ENCODE data around the gene SEPTIN12.

Gene SEPTIN12, protein sequence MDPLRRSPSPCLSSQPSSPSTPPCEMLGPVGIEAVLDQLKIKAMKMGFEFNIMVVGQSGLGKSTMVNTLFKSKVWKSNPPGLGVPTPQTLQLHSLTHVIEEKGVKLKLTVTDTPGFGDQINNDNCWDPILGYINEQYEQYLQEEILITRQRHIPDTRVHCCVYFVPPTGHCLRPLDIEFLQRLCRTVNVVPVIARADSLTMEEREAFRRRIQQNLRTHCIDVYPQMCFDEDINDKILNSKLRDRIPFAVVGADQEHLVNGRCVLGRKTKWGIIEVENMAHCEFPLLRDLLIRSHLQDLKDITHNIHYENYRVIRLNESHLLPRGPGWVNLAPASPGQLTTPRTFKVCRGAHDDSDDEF

DNA sequence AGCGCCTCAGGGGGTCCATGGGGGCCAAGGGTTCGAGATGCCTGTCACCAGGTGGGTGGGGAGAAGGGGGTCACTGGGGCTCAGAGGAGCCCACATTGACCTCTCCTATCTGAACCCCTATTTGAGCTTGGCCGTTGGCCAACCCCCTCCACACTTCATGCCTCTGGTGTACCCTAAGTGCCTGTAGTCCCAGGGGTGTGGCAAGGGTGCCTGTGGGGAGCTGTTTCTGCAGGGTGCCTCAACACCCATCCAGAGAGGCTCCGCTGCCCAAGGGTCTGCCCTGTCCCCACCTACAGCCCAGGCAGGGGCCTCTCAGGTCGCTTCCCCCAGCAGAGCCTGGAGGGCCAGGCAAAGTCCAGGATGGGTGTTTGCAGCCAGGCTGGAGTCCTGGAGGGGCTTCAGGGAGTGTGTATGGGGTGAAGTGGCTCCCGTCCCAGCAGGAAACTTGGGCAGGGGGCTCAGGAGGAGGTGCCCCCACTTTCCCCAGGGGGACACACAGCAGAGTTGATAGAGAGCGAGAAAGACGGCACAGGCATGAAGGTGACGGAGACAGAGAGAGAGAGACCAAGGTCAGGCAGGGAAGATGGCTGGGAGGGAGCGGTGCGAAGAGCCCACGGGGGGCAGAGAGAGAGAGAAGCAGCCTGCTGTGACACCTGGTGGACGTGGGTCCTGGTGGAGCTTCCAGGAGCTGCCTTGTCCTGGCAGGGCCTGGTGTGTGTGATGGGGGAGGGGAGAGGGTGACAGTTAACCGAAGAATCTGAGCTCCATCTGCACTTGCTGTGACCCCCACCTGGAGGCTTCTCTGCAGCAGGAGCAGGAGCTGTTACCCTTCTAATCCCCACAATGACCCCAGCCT lies at the start of gene SEPTIN12:
SEPTIN12 (minus strand) TSS at position 719 of the 856 bp plus-strand sequence; CDS start at position 19, 700 bp downstream.
- FAIRE-seq (no peak), DNase-seq (ENCODE audit: low spot score) (no peak)

DNA sequence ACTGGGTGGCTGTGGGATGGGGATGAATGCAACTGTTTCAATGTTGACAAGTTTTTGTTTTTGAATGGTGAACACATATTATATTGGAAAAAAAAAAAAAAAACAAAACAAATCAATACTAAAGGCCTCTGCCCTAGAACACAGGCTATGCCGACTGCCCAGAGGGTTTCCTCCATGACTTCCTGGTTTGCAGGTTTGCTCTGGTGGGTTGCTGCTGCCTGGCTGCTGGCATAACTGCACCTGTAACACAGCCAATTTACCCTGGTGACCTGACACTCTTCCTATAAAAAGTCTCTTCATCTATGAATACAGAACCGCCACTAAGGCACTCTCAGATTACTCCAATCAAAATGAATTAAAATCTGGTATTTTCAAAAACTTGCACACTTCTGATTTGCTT lies 48.6 kb upstream of the SEPTIN12 start:
- FAIRE-seq: no peak
- DNase-seq (ENCODE audit: low spot score): no peak

DNA sequence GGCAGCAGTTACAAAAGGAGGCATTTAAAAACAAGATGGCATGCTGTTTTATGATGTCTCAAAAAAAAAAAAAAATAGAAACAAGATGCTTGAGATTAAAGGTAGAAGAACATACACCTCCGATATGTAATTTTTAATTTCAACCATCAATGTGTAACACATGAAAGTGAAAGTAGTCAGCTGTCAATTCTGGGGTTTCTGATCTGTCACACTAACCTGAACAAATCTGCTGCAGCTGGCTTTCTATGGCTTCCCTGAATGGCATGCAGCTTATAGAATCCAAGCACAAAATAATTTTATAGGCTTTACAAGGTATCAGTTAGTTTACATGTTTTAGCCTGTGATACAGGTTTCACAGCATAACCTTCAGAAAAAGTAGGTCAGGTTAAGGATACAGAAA lies 45.4 kb upstream of the SEPTIN12 start:
- FAIRE-seq (no peak), DNase-seq (ENCODE audit: low spot score) (no peak)

DNA sequence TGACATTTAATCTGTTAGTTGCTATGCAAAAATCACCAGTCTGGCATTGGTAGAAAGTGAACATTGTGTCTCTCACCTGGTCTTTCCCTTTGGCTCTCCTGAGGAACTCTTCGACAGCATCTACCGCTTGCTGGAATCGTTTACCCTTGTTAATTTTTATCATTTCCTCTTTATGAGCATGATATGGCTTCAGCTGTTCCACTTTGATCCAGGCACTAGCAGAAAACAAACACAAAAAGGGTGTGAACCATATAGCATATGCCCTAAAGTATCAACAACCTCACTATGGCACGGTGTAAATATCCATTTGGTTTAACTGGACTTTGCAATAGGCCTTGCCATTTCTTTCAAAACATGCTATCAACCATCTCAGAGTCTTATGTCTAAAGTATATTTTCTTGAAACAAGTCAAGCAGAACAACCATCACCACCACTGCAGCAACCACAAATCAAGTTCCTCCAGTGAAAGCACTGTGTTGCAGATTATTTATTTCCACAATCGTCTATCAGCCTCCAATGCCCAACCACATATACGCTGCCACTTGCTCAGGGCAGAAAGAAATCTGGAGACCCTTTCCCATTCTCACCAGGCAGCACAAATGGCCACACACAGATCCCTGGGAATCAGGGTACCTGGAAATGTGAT lies 44.7 kb upstream of the SEPTIN12 start:
- DNase-seq (ENCODE audit: low spot score): no peak
- no peak for FAIRE-seq

DNA sequence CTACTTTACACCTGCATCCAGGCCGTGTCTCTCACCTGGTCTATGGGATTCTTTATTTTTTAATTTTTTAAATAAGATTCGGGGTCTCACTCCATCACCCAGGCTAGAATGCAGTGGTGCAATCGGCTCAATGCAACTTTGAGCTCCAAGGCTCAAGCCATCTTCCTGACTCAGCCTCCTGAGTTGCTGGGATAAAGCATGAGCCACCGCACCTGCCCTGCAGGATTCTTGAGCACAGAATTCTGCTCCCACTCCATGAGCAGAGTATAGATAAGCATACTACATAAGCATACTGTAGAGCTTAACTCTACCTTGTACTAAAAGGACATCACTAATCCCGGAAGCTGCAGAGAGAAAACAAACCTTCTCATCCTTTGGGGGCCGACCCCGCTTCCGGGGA lies 43.5 kb upstream of the SEPTIN12 start:
- FAIRE-seq (no peak), DNase-seq (ENCODE audit: low spot score) (no peak)

DNA sequence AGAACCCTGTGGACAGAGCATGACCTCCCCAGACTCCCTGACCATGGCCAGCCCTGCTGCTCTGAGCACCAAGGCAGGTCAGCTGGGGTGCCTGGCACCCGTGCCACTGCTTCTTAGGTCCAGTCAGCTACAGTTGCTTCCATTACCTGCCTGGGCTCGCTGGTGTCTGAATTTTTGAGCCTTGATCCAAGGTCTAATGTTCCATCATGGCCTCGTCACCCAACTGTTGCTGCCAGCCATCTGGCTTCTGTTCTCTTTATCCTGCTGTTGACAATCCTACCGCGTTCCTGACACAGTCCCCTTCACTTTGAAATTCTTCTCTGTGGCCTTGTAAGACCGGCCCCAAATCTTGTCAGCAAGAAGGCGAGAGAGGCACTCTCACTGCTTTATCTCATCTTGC lies 42.3 kb upstream of the SEPTIN12 start:
- DNase-seq (ENCODE audit: low spot score): no peak
- FAIRE-seq: no peak

DNA sequence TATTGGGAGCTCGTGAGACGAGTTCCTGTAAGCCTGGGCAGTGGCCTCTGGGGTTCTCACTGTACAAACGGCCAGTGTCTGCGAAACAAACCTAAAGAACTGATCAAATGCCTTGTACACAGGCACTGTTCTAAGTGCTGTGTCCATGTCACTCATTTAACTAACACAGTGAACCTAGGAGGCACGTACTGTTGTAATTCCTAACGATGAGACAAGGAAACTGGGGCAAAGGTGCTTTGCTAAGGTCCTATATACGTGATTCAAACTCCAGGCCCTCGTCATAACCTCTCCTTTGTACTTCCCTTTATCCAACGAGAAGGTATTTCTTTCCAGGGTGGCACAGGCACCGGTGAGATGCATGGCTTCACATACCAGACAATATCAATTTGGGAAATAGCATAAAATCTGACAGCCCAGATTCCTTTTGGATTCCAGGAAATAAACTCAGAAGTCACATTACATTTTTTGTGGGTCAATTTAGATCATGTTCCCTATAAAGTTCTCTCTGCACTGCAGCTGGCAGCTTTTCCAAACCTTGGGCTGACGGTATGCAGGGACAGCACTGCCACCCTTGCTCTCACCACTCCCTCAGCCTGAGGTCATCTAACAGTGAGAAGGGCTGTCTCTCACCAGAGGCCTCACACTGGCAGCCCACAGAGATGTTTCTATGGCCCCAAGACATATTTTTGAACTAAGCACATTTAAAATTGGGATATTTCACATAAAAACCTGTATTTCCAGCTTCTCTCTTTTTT lies 40.6 kb upstream of the SEPTIN12 start:
- no peak for FAIRE-seq
- DNase-seq (ENCODE audit: low spot score): no peak

DNA sequence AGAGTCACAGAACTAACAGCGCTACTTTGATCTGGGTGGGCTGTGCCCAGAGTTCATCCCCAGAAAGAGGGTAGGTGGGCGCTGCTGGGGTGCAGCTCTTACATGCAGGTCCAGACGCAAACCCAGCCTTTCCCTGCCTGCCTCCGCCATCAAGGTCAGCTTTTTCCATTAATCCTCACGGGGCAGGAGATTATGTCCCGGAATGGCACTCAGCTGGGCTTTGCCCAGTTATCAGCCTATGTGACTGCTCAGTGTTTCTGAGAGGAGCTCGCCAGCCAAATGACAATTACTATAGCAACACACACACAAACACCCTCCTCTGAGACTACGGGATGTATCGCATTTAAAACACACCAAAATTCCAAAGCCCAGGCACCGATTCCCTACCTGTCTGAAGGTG lies 38.8 kb upstream of the SEPTIN12 start:
- DNase-seq (ENCODE audit: low spot score): no peak
- no peak for FAIRE-seq

DNA sequence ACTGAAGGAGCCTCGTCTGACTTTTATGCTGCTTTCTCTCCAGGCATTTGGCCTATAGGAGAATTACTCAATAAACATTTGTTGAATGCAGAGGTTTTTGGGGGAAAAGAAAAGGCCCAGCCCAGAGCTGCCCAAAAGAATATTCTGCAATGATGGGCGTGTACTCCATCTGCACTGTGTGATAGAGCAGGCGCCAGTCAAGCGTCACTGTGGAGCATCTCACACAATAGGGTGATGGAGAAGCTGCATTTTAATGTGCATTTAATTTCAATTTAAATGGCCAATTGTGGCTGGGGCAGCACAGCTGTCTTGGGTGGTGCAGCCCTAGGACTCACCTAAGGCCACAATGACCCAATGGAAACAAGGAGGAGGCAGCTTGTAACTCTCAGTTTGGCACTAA lies 38.4 kb upstream of the SEPTIN12 start:
- FAIRE-seq: no peak
- DNase-seq (ENCODE audit: low spot score): no peak

DNA sequence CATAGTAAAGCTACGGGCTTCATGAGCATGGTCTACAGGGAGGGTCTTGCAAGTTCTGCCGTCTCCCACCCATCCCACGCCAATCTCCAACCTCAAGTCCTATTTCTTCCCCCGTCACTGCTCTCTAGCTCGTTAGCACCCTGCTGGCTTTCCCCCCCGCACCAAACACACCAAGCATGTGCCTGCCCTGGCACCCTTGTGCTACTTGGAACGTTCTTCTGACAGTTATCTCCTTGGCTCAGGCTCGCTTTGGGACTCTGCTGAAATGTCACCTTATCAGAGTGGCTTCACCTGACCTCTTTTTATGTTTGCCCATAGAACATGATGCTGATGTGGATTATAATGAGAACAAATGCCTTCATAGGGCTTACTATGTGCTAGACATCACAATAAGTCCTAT lies 37.1 kb upstream of the SEPTIN12 start:
- FAIRE-seq: no peak

DNA sequence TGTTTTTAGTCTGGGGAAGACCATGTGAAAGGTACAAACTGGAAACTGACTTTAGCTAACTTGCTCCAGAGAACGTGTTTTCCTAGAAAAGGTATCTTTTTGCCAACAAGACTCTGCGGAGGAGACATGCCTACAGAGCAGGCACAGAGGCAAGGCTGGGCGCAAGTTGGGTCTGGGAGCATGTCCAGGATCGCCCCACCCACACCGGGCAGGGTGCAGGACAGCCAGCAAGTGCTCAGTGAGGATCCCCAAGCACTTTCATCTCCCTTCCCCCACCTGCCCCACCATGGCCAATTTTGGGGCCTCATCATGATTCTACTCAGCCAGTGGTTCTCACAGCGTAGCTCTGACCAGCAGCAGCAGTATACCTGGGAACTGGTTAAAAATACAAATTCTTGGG lies 32.5 kb upstream of the SEPTIN12 start:
- FAIRE-seq: no peak
- no peak for DNase-seq (ENCODE audit: low spot score)

More for the DNA sequence above, 37.1 kb upstream of the SEPTIN12 start:
- no peak for DNase-seq (ENCODE audit: low spot score)

DNA sequence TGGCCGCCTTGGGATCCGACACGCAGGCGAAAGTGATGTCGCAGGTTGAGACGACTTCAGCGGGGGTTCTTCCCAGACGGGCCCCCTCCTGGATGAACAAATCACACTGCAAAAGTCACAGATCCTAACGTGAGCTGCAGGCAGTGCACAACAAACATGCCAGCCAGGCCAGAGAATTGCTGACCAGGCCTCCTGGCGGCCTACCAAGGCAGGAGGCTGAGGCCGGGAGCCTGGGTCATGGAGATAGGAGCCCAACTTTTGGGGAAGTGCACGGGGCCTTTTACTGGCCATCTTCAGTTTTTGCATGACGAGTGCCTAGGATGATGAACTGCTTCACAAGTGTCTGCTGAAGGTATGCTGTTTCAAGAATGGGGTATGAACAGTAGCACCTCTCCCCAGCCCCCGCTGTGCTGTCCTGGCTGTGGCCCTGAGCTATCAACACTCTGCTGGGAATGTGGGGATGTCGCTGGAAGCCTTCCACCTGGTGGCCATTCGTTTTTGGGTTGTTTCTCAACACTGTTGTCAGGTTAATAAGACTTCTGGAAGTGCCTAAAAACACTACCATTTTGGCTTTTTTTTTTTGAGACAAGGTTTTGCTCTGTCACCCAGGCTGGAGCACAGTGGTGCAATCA lies 26.5 kb upstream of the SEPTIN12 start:
- FAIRE-seq: no peak

DNA sequence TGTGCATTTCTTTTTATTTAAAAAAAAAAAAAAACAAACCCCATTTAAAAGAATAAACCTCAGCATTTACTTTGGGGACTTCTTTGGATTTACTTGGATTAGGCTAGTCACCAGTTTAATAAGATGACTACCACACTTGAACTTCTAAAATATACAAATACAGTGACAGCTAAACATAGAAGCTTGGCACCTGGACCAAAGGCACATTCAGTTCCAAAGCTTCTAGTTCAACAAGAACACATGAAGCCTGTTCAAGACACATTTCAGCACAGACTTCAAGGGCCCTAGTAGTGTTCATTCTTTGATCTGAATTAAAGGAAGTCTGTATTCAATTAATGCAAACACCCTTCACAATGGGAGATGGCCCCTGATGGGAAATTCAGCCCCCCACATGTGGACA lies 25.9 kb upstream of the SEPTIN12 start:
- DNase-seq (ENCODE audit: low spot score) (no peak), FAIRE-seq (no peak)

More for the DNA sequence above, 26.5 kb upstream of the SEPTIN12 start:
- no peak for DNase-seq (ENCODE audit: low spot score)

DNA sequence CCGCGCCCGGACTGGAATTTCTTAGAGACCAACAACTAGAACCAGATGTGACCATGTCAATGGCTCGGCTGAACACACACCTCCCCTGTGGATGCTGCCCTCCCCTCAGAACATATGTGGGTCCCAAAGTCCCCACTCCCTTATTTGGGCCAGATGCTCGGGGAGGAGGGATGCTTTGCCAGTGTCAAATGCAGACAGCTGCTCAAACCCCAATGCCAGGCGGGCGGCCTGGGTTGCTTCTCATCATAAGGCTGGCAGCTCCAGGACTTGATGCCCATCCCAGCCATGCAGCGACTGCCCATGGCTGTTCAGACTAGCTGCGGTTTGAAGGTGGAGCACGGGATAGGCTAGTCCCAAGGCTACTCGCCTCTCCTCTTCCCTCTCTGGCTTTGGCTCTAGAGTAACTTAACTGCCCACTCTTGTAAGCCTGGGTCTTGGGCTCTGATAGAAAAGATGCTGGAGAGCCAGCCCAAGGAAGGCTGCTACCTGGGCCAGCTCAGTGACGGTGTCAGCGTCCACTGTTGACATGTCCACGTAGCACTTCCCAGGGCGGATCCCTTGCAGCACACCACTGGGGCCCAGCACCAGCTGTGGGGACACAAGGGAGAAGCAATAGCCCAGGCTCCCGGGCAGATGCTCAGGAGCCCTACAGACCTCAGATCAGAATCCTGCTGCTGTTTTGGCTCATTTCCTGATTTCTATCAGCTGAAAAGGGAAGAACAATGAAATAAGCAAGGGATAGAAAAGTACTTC lies 25.3 kb upstream of the SEPTIN12 start:
- DNase-seq (ENCODE audit: low spot score): no peak
- no peak for FAIRE-seq

DNA sequence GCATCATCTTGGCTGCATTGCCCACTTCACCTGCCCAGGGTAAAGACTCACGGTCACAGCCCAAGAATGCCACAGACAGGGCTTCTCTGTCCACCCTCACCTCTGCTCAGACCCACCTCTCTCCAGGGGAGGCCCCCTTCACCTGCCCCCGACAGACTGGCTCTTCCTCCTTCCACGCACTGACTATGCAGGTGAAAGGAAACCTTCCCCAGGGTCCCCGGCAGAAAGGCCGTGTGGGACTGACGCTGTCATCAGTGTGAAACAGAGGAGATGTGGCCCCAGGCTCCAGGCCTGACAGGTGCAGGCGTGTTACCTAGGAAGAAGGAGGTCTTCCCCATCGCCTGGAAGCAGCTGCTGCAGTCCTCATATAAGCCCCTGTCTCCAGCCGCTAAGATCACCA lies 23.6 kb upstream of the SEPTIN12 start:
- DNase-seq (ENCODE audit: low spot score) (no peak), FAIRE-seq (no peak)

DNA sequence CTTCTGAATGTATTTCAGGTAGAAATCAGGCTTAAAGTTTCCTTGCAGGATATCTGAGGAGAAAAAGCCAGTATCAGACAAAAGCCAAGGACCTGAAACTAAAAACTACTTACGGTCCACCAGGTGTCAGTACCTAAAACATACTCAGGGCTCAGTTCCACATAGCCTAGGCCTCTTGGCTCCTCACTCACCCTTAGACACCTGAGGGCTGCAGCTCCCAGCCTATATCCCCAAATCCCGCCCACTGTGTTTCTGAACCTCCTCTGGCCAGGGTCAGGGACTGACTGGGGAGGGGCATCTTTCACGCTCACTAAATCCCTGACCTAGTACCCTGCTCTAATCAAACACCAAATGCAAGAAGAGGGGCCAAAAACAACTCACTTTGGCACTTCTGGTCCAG lies 23.1 kb upstream of the SEPTIN12 start:
- DNase-seq (ENCODE audit: low spot score) (no peak), FAIRE-seq (no peak)

DNA sequence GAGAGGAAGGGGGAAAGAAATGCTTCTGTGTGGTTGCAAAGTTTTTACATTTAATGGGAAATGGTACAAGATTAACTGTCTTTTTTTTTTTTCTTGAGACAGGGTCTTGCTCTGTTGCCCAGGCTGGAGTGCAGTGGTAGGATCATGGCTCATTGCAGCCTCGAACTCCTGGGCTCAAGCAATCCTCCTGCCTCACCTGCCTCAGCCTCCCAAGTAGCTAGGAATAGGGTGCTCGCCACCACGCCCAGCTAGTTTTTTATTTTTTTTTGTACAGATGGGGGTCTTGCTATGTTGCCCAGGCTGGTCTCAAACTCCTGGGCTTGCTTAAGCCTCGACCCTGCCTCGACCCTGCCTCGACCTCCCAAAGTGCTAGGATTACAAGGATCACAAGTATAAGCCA lies 18.1 kb upstream of the SEPTIN12 start:
- FAIRE-seq (no peak), DNase-seq (ENCODE audit: low spot score) (no peak)

DNA sequence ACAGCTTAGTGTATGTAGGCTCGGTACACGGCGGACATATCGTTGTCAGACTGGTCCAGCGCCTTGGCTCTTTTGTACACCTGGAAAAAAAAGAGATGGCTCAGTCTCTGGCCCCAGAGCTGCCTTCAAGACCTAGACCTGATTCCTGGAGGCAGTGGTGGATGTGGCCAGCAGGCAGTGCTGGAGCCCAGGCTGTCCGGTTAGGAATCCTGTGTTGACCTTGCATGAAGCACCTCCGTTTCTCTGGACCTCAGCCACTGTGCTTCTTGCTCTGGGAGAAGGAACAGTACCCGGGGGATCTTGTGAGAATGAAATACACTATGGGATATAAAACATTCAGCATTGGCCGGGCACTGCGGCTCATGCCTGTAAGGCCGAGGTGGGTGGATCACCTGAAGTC lies 17.1 kb upstream of the SEPTIN12 start:
- FAIRE-seq (no peak), DNase-seq (ENCODE audit: low spot score) (no peak)

DNA sequence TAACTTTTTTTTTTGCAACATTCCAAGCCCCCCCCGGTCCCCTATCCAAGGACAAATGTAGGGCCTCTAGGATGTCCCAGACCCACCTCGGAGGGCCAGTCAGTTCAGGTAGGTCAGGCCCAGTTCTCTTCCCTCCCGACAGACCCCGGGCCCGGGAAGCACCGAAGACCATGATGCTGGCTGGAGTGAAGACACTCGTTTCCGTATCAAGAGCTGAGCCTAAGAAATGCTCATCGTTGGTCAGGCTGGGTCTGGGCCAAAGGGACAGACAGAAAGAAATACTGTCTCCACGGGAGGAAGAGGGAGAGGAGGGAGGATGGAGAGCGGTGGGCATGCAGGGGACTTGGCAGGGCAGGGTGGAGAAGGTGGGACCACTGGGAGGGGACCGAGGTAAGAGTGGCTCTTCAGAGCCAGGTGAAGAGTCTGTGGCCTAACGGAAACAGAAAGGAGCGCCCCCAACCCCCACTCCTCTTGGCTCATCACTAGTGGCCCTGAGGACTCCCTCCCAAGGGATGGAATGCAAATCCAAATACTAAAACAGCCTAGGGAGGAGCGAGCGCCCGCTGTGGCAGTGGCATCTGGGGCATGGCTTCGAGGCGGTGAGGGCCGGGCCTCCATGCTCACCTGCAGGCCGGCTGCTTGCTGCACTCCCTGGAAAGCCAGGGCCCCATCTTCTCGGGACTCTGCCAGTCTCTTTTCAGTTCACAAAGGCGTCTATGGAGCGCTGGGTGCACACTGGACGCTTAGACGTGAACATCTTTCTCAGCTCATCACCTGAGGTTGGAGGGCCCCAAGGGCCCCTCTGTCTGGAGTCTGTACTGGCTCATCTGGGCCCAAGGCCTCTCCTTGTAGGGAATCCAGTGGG lies 16.0 kb upstream of the SEPTIN12 start:
- FAIRE-seq (no peak), DNase-seq (ENCODE audit: low spot score) (no peak)
